Measurements from ENCODE around the gene BCLAF3. TPM values are rescaled to one million over a fixed set of nuclear protein-coding genes. Genes with fewer than 3 reads are reported as not detected.

BCLAF3 gene
- total RNA-seq: 4.1 and 4.7 TPM in 2 replicates

GRCh38 chrX:19990556-19991349, at the start of gene BCLAF3:
Gene BCLAF3 (minus strand): TSS chrX:19991061. CDS start chrX:19970264, 20,797 bp downstream.
- peak; percentile 9 for DNase-seq (ENCODE audit: extremely low read depth, low read depth, low spot score)

GRCh38 chrX:20038966-20039365, 48.1 kb upstream of the BCLAF3 start:
- DNase-seq (ENCODE audit: extremely low read depth, low read depth, low spot score): no peak

GRCh38 chrX:20037186-20037585, 46.3 kb upstream of the BCLAF3 start:
- DNase-seq (ENCODE audit: extremely low read depth, low read depth, low spot score): no peak

GRCh38 chrX:20032201-20032600, 41.3 kb upstream of the BCLAF3 start:
- DNase-seq (ENCODE audit: extremely low read depth, low read depth, low spot score): no peak

GRCh38 chrX:20029728-20030127, 38.9 kb upstream of the BCLAF3 start:
- DNase-seq (ENCODE audit: extremely low read depth, low read depth, low spot score): no peak

- no peak for DNase-seq (ENCODE audit: extremely low read depth, low read depth, low spot score)
Observed at GRCh38 chrX:20028588-20028987, 37.7 kb upstream of the BCLAF3 start.

GRCh38 chrX:20026278-20026677, 35.4 kb upstream of the BCLAF3 start:
- no peak for DNase-seq (ENCODE audit: extremely low read depth, low read depth, low spot score)

GRCh38 chrX:20019672-20020365, 29.0 kb upstream of the BCLAF3 start:
- DNase-seq (ENCODE audit: extremely low read depth, low read depth, low spot score): no peak

- DNase-seq (ENCODE audit: extremely low read depth, low read depth, low spot score): no peak
Observed at GRCh38 chrX:20016616-20016945, 25.7 kb upstream of the BCLAF3 start.

- DNase-seq (ENCODE audit: extremely low read depth, low read depth, low spot score): no peak
Observed at GRCh38 chrX:20015945-20016615, 25.2 kb upstream of the BCLAF3 start.

GRCh38 chrX:20015422-20015821, 24.6 kb upstream of the BCLAF3 start:
- DNase-seq (ENCODE audit: extremely low read depth, low read depth, low spot score): no peak

- DNase-seq (ENCODE audit: extremely low read depth, low read depth, low spot score): no peak
Observed at GRCh38 chrX:20011608-20012007, 20.7 kb upstream of the BCLAF3 start.

GRCh38 chrX:20007962-20008622, 17.2 kb upstream of the BCLAF3 start:
- DNase-seq (ENCODE audit: extremely low read depth, low read depth, low spot score): no peak

- DNase-seq (ENCODE audit: extremely low read depth, low read depth, low spot score): no peak
Observed at GRCh38 chrX:20005883-20006282, 15.0 kb upstream of the BCLAF3 start.

- DNase-seq (ENCODE audit: extremely low read depth, low read depth, low spot score): no peak
Observed at GRCh38 chrX:20001588-20001987, 10.7 kb upstream of the BCLAF3 start.

GRCh38 chrX:19991350-19991718, 473 bp upstream of the BCLAF3 start:
- no peak for DNase-seq (ENCODE audit: extremely low read depth, low read depth, low spot score)

GRCh38 chrX:19990151-19990555, 708 bp downstream of the BCLAF3 start:
- DNase-seq (ENCODE audit: extremely low read depth, low read depth, low spot score): no peak

GRCh38 chrX:19987856-19988255, 3.0 kb downstream of the BCLAF3 start:
- DNase-seq (ENCODE audit: extremely low read depth, low read depth, low spot score): no peak

GRCh38 chrX:19986531-19986930, 4.3 kb downstream of the BCLAF3 start:
- DNase-seq (ENCODE audit: extremely low read depth, low read depth, low spot score): no peak

GRCh38 chrX:19981947-19982346, 8.9 kb downstream of the BCLAF3 start:
- no peak for DNase-seq (ENCODE audit: extremely low read depth, low read depth, low spot score)

GRCh38 chrX:19975845-19976244, 15.0 kb downstream of the BCLAF3 start:
- no peak for DNase-seq (ENCODE audit: extremely low read depth, low read depth, low spot score)

All from glomerular endothelial cell (primary cell).